Putamen (tissue), 1 donor: ENCODE results near the gene MEN1.
"Not testable (repeated sequence)": the region's sequence is repeated elsewhere in the genome, so short reads cannot be mapped to it uniquely, and the experiment has no call there.

Source experiments
- DNase-seq: peaks from one replicate; pipeline ENCODE4 v3.0.0-alpha.2; 2016; ENCODE audit warnings: low spot score

Gene MEN1

GRCh38 chr11:64832467-64833197 is 22.3 kb upstream of the MEN1 start:
- DNase-seq, result no peak

DNA sequence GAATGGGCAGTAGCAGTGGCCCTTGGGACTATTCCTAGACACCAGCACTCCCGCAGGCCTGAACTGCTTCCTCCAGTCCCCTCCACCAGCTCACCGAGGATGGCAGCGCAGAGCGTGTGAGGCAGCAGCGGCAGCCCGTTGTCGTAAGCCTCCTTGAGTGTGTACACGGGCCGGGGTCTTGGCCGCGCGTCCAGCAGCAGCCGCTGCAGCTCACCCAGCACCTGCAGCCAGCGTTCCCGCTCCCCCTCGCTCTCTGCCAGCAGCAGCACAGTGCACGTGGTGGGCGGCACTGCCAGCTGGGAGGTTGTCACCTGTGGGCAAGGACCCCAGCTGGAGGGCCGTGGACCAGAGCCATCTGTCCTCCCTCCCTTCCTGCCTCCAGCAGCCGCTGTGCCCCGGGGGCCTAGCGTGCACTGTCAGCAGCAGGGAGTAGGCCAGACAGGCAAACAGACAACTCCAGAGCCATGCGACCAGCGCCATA is 21.1 kb upstream of the MEN1 start:
- no peak for DNase-seq

DNA sequence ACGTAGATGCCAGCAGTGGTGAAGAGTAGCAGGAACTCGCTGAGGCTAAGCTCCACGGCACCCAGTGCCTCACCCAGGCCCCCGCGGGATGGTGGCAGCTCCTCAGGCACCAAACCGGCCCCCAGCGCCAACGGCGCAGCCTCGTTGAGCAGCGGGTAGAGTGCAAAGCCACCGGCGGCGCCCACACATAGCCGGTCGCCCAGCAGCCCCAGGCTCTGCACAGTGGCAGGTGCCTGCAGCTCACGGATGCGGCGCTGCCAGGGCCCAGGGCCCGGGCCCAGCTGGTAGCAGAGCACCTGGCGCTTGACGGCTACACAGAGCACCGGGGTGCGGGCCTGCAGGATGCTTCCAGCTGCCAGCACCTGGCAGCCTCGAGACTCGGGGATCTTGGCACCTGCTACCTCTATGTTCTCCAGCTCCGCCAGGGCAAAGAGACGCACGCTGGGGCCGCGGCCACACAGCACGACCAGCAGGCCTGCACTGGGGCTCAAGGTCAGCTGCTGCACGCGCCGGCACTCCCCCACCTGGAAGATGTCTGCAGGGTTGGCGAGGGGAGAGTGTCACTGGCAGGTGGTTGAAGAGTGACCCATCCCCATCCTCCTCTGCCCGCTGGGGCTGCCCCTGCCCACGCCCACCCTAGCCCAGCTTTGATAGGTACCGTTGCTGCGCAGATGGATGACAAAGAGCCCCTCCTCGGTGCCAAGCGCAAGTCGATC is 19.3 kb upstream of the MEN1 start:
- DNase-seq, result no peak

- DNase-seq, result no peak
Measured at GRCh38 chr11:64827451-64827839, 17.1 kb upstream of the MEN1 start.

DNA sequence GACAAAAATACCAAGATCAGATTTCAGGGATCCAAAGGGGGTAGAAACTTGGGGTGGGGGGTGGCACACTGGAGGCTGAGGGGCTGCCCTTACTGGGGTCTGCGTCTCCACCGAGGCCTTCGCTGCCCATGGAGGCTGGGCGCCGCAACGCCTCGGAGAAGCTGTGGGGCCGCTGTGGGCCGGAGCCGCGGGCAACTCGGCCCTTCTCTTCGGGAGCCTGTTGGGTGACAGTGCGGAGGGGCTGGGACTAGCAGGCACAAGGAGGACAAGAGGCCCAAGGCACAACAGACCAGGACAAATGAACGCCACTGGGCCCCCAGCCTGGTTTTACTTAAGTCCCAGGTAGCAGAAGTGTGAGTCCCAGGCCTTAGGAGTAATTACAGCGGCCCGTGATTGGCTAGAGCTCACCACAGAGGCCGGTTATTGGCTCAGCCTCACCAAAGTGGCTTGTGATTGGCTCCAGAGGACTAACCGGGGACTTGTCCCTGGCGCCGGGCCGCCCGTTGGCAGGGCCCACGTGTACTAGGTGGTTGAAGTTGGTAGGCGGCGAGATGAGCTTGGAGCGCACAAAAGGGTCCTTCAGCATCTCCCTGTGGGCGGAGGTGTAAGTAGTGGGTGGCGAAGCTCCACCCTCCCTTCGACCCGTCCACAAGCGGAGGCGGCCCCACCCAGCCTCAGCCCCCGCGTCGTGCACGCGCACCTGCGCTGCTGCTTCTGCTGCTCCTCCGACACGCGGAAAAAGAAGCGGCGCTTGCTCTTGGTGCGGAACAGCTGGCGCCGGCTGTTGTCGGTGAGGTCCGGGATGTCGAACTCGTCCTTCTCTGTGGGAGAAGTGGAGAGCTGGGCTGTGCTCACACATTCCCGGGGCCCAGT is 16.5 kb upstream of the MEN1 start:
- DNase-seq, result no peak

DNA sequence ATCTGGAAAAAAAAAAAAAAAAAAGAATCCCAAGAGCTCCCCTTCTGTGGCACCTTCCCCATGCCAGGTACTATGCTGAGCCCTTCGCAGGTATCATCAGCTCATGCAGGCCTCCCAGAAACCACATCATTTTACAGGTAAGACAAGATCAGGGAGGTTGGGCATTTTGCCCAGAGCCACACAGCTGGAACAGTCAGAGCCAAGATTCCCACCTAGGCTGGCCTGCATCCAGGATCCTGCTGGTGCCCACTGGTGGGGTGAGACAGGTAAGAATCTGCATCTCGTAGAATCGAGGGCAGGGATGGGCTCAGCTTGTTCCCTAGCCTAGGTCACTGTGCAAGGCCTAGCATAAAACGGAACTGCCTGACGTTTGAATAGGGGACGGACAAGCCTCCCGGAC is 15.7 kb upstream of the MEN1 start:
- DNase-seq, result no peak

- DNase-seq, result no peak
Measured at GRCh38 chr11:64823568-64824119, 13.3 kb upstream of the MEN1 start.

- DNase-seq, result peak; percentile 69
Measured at GRCh38 chr11:64817476-64817875, 7.1 kb upstream of the MEN1 start.

DNA sequence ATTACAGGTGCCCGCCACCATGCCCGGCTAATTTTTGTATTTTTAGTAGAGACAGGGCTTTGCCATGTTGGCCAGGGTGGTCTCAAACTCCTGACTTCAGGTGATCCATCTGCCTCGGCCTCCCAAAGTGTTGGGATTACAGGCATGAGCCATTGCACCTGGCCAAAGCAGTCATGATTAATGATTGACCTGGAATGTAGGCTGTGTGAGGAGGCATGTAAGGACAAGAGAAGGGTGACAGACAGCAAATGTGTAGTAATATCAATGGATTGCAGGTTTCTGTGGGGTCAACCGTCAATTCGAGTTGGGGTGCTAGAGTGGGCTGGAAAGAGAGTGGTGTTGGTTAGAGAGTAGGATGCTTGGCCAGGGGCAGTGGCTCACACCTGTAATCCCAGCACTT is 5.1 kb upstream of the MEN1 start:
- DNase-seq, result not testable (repeated sequence)

- DNase-seq, result no peak
Measured at GRCh38 chr11:64814712-64815187, 4.4 kb upstream of the MEN1 start.

GRCh38 chr11:64813826-64814225 is 3.5 kb upstream of the MEN1 start:
- DNase-seq, result no peak

DNA sequence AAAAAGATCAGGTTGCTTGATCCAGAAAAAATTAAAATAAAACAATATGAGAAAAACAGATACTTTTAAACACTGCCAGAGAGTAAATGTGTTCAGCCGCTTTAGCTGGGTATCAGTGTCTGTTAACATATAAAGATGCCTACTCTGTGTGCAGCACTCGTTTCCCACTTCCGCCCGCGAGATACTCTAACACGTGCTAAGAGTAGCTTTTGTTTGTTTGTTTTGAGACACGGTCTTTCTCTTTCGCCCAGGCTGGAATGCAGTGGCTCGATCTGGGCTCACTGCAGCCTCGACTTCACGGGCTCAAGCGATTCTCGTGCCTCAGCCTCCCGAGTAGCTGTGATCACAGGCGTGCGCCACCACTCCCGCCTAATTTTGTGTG is 531 bp upstream of the MEN1 start:
- DNase-seq, result no peak

DNA sequence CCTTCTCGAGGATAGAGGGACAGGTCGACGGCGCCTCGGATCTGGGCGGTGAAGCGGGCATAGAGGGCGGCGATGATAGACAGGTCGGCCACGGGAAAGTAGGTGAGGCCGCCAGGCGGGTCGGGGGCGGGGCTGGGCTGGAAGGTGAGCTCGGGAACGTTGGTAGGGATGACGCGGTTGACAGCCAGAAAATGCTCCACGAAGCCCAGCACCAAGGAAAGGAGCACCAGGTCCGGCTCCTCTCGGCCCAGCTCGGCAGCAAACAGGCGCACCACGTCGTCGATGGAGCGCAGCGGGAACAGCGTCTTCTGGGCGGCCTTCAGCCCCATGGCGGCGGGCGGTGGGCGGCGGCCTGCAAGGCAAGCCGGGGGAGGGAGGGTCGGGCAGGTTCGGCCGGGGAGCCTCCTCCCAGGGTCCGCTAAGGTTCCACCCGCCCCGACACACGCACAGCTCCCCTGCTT is 540 bp downstream of the MEN1 start:
- DNase-seq, result no peak

DNA sequence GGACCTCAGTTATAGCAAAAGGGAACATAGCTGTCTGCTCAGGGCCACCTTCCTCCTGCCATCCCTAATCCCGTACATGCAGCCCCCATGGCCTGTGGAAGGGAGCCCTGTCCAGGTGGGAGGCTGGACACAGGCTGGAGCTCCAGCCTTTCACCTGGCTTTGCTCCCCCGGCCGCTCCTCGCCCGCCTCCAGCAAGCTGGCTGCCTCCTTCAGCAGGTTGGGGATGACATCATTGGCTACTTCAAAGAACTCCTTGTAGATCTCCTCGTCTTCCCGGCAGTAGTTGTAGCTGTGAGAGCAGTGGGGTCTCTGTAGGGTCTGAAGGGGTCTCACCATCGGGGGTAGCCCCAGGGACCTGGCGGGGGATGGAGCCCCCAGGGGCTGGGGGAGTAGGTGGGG is 4.9 kb downstream of the MEN1 start:
- no peak for DNase-seq

DNA sequence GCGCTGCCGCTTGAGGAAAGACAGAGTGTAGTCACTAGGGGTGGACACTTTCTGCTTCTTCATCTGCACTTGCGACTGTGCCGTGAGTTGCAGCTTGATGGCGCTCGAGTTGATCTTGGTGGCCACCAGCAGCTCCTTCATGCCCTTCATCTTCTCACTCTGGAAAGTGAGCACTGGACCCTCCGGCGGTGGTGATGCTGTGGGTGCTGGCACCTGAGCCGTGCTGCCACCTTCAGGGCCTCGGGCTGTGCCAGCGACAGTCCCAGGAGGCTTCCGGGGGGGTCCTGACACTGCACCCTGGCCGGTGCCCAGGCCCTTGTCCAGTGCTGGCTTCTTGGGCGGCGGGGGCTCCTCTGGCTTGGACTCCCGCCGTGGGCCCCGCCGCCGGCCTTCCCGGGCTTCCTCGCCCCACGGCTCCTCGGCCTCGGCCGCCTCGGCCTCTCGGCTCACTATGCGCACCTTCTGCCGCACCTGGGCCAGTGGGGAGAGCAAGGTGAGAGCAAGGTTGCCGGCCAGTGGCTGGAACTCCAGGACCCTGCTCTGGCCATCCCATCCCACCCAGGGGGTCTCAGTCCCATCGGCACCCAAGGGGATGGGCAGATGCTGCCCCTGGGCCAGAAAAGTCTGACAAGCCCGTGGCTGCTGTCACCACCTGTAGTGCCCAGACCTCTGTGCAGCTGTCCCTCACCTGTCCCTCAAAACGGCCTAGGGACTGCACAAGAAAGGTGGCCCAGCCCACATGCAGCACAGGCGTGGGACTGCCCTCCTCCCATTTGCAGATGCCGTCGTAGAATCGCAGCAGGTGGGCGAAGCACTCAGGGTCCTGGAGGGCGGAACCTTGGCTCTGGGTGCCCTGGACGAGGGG is 5.8 kb downstream of the MEN1 start:
- DNase-seq, result no peak

DNA sequence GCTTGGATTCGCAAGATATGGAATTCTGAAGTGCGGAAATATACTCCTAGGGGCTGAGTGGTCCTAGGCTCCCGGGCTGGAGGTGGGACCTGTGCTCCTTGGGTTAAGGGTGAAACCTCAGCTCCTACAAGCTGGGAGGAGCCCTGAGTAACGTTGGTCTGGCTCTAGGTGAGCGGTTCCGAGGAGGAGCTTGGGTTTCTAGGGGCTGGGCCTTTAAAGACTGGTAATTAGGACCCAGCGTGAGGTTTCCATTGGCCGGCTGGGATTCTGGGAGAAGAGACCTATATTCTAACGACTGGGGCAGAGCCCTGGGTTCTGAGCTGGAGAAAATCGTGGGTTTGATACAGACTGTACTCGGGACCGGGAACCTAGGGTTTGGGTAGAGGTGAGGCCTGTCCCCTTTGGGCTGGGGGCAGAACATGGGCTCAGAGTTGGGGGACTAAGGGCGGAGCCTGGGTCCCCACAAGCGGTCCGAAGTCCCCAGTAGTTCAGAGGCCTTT is 6.5 kb downstream of the MEN1 start:
- DNase-seq, result no peak

DNA sequence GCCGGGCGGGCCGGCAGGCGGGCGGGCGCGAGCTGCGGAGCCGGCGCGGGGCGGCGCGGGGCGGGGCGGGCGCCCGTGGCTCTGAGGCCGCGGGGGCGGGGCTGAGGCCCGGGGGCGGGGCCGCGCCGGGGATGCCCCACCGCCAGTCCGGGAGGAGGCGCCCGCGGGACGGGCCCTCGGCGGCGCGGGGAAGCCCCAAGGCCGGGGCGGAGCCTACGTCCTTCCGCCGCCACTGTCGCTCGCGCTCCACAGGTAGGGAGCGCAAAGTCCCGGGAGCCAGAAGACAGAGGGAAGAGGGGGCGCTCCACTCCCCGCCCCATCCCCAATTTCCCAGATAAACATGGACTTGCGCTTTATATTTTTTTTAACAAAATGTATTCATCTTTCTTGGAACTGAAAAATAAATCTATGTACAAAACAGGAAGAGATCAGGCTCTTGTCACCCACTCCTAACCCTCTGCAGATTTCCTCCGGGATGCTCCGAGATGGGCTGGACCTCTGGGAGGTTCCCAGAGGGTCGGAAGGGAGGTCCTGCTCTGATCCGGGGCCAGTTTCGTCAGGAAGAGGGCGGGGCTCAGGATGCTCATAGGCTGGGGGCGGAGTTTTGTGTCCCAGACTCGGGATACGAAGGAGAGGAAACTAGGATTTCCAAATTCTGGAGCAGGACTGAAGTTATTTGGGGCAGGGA is 7.0 kb downstream of the MEN1 start, which contains the start of gene MAP4K2:
Gene MAP4K2 (minus strand): TSS at position 57 of the 688 bp plus-strand sequence. CDS start 65 bp downstream, outside the sequence.
- DNase-seq, result peak; percentile 86

DNA sequence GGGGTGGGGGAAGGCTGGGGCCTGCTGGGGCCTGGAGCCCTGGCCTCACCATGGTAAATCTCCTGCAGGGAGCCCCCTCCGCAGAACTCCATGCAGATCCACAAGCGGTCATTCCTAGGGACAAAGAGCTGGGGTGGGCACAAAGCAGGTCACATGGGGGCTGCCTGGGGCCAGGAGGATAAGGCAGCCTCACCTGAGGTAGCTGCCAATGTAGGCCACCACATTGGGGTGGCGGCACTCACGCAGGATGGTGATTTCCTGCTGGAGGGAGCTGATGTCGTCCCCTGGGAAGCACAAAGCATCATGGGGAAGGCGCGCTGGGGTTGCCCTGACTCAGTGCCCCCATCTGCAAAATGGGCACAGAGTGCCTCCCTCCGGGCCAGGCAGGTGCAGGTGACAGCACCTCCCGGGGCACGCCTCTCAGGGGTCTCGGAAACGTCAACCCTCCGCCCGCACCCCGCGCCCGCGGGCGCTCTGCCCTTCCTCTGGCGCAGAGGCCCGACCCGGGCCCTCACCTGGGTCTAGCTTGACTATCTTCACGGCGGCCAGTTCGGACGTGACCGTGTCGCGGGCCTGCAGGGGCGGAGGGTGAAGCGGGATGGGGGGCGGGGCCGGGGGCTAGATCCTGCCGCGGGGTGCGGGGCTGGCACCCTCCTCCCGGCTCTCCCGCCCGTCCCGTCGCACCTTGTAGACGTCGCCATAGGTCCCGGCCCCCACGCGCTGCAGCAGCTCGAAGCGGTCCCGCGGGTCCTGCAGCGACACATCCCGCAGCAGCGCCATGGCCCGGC is 7.8 kb downstream of the MEN1 start:
- no peak for DNase-seq
